Measurements from ENCODE around the gene ARL8B.
"Not testable (repeated sequence)": the region's sequence is repeated elsewhere in the genome, so short reads cannot be mapped to it uniquely, and the experiment has no call there.

Gene ARL8B

DNA sequence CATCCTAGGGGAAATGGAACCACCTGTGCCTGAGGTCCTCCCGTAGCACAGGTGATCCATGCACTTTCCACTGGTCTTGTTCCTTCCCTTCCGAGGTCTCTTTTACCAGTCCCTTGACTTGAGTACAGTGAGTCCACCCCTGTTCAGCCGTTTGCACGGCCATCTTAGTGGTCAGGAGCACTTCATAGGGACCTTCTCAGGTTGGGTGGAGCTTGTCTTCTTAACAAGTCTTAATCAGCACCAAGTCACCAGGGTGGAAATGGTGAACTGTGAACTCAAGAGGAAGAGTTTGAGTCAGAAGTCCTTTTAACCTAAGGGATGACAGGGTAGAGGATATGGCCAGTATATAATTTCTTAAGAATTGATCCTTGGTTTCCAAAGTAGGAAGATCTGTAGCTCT lies 21.4 kb downstream of the ARL8B start:
- TF ChIP-seq, protein P1, sequence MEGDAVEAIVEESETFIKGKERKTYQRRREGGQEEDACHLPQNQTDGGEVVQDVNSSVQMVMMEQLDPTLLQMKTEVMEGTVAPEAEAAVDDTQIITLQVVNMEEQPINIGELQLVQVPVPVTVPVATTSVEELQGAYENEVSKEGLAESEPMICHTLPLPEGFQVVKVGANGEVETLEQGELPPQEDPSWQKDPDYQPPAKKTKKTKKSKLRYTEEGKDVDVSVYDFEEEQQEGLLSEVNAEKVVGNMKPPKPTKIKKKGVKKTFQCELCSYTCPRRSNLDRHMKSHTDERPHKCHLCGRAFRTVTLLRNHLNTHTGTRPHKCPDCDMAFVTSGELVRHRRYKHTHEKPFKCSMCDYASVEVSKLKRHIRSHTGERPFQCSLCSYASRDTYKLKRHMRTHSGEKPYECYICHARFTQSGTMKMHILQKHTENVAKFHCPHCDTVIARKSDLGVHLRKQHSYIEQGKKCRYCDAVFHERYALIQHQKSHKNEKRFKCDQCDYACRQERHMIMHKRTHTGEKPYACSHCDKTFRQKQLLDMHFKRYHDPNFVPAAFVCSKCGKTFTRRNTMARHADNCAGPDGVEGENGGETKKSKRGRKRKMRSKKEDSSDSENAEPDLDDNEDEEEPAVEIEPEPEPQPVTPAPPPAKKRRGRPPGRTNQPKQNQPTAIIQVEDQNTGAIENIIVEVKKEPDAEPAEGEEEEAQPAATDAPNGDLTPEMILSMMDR (IDR thresholded peaks at IDR 0.05; ENCODE audit: extremely low read depth, insufficient read depth, missing control alignments): no peak
- DNase-seq (ENCODE audit: low spot score): no peak
- in situ Hi-C loops (cut with MboI; ENCODE audit: low pct_unique_long_range_greater_than_20kb, low sequenced_read_pairs, unreplicated experiment): no loop called here

- in situ Hi-C loops (cut with MboI; ENCODE audit: low pct_unique_long_range_greater_than_20kb, low sequenced_read_pairs, unreplicated experiment): no loop called here
- no peak for DNase-seq (ENCODE audit: low spot score)
- TF ChIP-seq, protein P1 (IDR thresholded peaks at IDR 0.05; ENCODE audit: extremely low read depth, insufficient read depth, missing control alignments): no peak
Measured at GRCh38 chr3:5144316-5144994, 22.4 kb downstream of the ARL8B start.

DNA sequence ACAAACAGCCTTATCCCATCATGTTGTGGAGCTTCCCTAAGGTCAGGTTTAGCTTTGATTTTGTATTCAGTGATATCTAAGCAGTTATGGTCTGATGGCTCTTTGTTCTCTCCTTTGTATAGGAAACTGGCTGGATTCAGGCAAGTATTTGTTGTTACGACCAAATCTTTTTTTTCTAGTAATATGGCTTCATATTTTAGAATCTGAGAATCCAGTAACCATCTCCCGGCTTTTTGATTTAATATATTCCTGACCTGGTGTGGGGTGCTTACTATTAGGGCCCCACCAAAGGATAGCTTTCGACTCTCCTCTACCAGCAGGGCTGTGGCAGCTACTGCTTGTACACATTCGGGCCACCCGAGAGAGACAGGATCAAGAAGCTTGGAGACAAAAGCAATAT lies 23.0 kb downstream of the ARL8B start:
- in situ Hi-C loops (cut with MboI; ENCODE audit: low pct_unique_long_range_greater_than_20kb, low sequenced_read_pairs, unreplicated experiment): no loop called here
- TF ChIP-seq, protein P1 (IDR thresholded peaks at IDR 0.05; ENCODE audit: extremely low read depth, insufficient read depth, missing control alignments): no peak
- no peak for DNase-seq (ENCODE audit: low spot score)

DNA sequence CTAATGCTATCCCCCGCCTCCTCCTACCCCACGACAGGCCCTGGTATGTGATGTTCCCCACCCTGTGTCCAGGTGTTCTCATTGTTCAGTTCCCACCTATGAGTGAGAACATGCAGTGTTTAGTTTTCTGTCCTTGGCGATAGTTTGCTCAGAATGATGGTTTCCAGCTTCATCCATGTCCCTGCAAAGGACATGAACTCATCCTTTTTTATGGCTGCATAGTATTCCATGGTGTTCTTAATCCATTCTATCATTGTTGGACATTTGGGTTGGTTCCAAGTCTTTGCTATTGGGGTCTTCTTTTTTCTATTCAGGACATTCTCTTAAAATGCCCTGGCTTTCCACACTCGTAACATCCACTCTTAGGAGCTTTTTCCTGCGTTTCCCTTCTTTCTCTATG lies 25.1 kb downstream of the ARL8B start:
- in situ Hi-C loops (cut with MboI; ENCODE audit: low pct_unique_long_range_greater_than_20kb, low sequenced_read_pairs, unreplicated experiment); DNase-seq (ENCODE audit: low spot score): not testable (repeated sequence)

DNA sequence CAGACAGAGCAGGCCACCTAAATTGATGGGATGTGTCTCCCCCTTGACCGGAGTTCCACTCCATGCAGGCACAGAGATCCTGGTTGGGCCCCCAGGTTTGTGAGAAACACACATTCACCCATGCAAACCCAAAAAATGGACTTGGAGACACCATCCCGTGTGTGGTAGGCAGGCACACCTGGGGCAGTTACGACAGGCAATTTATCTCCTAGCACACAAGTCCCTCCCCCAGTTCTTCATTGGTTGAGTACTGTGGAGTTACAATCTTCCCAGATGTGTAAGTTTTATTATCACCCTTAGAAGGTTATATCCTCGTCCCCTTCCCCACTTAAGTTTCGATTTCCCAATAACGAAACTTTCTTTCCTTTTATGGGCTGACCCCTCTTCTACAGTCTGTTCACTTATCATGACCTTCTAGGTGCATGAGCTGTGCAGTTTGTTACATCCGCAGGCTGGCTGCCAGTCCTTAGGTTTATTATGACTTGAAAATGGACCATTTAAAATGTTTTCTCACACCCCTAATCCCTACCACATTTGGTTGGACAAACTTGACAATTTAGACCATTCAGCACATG lies 27.3 kb downstream of the ARL8B start:
- DNase-seq (ENCODE audit: low spot score): no peak
- in situ Hi-C loops (cut with MboI; ENCODE audit: low pct_unique_long_range_greater_than_20kb, low sequenced_read_pairs, unreplicated experiment): no loop called here
- TF ChIP-seq, protein P1 (IDR thresholded peaks at IDR 0.05; ENCODE audit: extremely low read depth, insufficient read depth, missing control alignments): no peak

DNA sequence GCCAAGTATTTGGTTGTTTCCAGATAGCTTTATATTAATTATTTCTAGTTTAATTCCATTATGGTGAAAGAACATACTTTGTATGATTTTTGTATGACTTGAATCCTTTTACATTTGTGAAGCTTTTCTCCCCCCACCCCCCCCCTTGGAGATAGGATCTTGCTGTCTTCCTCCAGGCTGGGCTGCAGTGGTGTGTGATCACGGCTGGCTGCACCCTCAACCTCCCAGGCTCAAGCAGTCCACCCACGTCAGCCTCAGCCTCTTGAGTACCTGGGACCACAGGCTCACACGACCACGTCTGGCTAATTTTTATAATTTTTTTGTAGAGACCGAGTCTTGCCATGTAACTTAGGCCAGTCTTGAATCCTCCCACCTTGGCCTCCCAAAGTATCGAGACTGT lies 29.5 kb downstream of the ARL8B start:
- TF ChIP-seq, protein P1 (IDR thresholded peaks at IDR 0.05; ENCODE audit: extremely low read depth, insufficient read depth, missing control alignments): no peak
- in situ Hi-C loops (cut with MboI; ENCODE audit: low pct_unique_long_range_greater_than_20kb, low sequenced_read_pairs, unreplicated experiment): no loop called here
- no peak for DNase-seq (ENCODE audit: low spot score)

- in situ Hi-C loops (cut with MboI; ENCODE audit: low pct_unique_long_range_greater_than_20kb, low sequenced_read_pairs, unreplicated experiment): no loop called here
- TF ChIP-seq, protein P1 (IDR thresholded peaks at IDR 0.05; ENCODE audit: extremely low read depth, insufficient read depth, missing control alignments): no peak
- no peak for DNase-seq (ENCODE audit: low spot score)
Measured at GRCh38 chr3:5153074-5153473, 31.0 kb downstream of the ARL8B start.
